ENCODE measurements around the gene CMAS. TPM values are rescaled to one million over a fixed set of nuclear protein-coding genes. Genes with fewer than 3 reads are reported as not detected.
"Not testable (repeated sequence)": the region's sequence is repeated elsewhere in the genome, so short reads cannot be mapped to it uniquely, and the experiment has no call there.

Gene CMAS
- polyA plus RNA-seq, 1 donor = 28.5 TPM

- no peak for DNase-seq
Observed at GRCh38 chr12:22047494-22047893, 1.5 kb downstream of the CMAS start.

- DNase-seq = no peak
Observed at GRCh38 chr12:22048351-22049041, 2.5 kb downstream of the CMAS start.

GRCh38 chr12:22050078-22050477 lies 4.1 kb downstream of the CMAS start:
- DNase-seq = no peak

GRCh38 chr12:22051114-22051698 lies 5.2 kb downstream of the CMAS start:
- DNase-seq = no peak

GRCh38 chr12:22052994-22053393 lies 7.0 kb downstream of the CMAS start:
- DNase-seq = not testable (repeated sequence)

GRCh38 chr12:22054155-22054554 lies 8.1 kb downstream of the CMAS start:
- no peak for DNase-seq

GRCh38 chr12:22056607-22057006 lies 10.6 kb downstream of the CMAS start:
- DNase-seq = no peak

- no peak for DNase-seq
Observed at GRCh38 chr12:22059976-22060647, 14.1 kb downstream of the CMAS start.

- no peak for DNase-seq
Observed at GRCh38 chr12:22064968-22065367, 18.9 kb downstream of the CMAS start.

GRCh38 chr12:22066310-22066709 lies 20.3 kb downstream of the CMAS start:
- no peak for DNase-seq

- DNase-seq = no peak
Observed at GRCh38 chr12:22069851-22070250, 23.8 kb downstream of the CMAS start.

- DNase-seq = no peak
Observed at GRCh38 chr12:22082190-22082701, 36.2 kb downstream of the CMAS start.

- peak; percentile 30 for DNase-seq
Observed at GRCh38 chr12:22083167-22083566, 37.1 kb downstream of the CMAS start.

GRCh38 chr12:22084852-22085251 lies 38.8 kb downstream of the CMAS start:
- DNase-seq = no peak

GRCh38 chr12:22088886-22089285 lies 42.9 kb downstream of the CMAS start:
- no peak for DNase-seq

- DNase-seq = no peak
Observed at GRCh38 chr12:22089486-22089885, 43.5 kb downstream of the CMAS start.

GRCh38 chr12:22099062-22099461 lies 53.0 kb downstream of the CMAS start:
- not testable (repeated sequence) for DNase-seq

GRCh38 chr12:22100958-22101748 lies 55.1 kb downstream of the CMAS start:
- DNase-seq = peak; percentile 40

GRCh38 chr12:22101749-22102243 lies 55.8 kb downstream of the CMAS start:
- peak; percentile 21 for DNase-seq

GRCh38 chr12:22103418-22103817 lies 57.4 kb downstream of the CMAS start:
- DNase-seq = no peak

GRCh38 chr12:22105542-22105941 lies 59.5 kb downstream of the CMAS start:
- no peak for DNase-seq

GRCh38 chr12:22110176-22110575 lies 64.2 kb downstream of the CMAS start:
- no peak for DNase-seq

All from hindlimb muscle (tissue), 1 donor.